ENCODE results near the gene LMO1.

DNA sequence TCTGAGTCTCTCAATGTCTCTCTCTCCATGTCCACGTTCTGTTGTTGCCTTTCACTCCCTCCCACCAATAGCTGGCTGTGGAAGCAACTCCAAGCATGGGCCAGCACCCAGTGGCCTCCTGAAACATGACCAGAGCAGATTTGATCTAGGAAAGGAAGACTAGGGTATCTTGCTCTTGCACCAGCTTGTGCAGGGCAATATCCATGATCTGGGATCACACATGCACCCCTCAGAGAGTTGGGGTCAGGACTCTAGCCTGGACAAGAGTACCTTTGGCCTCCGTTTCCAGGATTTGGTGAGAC lies 60.3 kb downstream of the LMO1 start:
- TF ChIP-seq, protein P1, sequence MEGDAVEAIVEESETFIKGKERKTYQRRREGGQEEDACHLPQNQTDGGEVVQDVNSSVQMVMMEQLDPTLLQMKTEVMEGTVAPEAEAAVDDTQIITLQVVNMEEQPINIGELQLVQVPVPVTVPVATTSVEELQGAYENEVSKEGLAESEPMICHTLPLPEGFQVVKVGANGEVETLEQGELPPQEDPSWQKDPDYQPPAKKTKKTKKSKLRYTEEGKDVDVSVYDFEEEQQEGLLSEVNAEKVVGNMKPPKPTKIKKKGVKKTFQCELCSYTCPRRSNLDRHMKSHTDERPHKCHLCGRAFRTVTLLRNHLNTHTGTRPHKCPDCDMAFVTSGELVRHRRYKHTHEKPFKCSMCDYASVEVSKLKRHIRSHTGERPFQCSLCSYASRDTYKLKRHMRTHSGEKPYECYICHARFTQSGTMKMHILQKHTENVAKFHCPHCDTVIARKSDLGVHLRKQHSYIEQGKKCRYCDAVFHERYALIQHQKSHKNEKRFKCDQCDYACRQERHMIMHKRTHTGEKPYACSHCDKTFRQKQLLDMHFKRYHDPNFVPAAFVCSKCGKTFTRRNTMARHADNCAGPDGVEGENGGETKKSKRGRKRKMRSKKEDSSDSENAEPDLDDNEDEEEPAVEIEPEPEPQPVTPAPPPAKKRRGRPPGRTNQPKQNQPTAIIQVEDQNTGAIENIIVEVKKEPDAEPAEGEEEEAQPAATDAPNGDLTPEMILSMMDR (IDR thresholded peaks at IDR 0.05), result no peak
- TF ChIP-seq POLR2AphosphoS5 (IDR thresholded peaks at IDR 0.05), result no peak
- no peak for TF ChIP-seq POLR2A (IDR thresholded peaks at IDR 0.05)

Data from prostate gland (tissue), 2 donors.